GM13976 (cell line): ENCODE measurements around the gene TLCD3A.
"Not testable (repeated sequence)": the region's sequence is repeated elsewhere in the genome, so short reads cannot be mapped to it uniquely, and the experiment has no call there.

Source experiments
- DNase-seq: peaks from one replicate; pipeline ENCODE4 v3.0.0; 2012; ENCODE audit warnings: low spot score
- in situ Hi-C: fragments of 300-500 bp; cut with MboI; formaldehyde crosslinking; loops from one replicate; pipeline ENCODE4 v1.12.0; 2022; ENCODE audit warnings: low sequenced_read_pairs, mixed read lengths, inconsistent platforms; ENCODE audit not compliant: unreplicated experiment
- TF ChIP-seq, protein P1 (sequence below): IDR thresholded peaks from 2 replicates; pipeline ENCODE4 v1.5.1; 2012; ENCODE audit warnings: borderline replicate concordance, mild to moderate bottlenecking; ENCODE audit not compliant: insufficient read depth; ENCODE audit errors: extremely low read depth, missing control alignments, control extremely low read depth

Gene TLCD3A

DNA sequence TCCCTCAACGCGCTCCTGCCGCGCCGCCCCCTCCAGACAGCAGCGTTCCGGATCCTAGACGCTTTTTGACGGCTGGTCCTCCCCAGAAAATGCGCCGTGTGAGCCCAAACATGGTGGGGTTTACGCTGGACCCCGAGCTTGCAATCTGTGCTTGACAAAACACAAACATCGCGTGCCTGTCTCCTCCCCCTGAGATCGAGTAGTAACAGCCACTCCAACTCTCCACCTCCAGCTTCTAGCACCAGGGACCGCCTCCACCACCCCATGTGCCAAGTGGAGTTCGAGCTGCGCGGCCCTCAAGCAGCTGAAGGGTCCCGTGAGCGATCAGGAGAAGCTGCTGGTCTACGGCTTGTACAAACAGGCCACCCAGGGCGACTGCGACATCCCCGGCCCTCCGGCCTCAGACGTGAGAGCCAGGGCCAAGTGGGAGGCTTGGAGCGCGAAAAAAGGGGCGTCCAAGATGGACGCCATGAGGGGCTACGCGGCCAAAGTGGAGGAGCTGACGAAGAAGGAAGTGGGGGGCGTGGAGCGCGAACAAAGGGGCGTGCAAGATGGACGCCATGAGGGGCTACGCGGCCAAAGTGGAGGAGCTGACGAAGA, 20.3 kb downstream of the TLCD3A start:
- in situ Hi-C loops, result no loop called here

GRCh38 chr17:753418-753817, 21.0 kb downstream of the TLCD3A start:
- TF ChIP-seq, protein P1, sequence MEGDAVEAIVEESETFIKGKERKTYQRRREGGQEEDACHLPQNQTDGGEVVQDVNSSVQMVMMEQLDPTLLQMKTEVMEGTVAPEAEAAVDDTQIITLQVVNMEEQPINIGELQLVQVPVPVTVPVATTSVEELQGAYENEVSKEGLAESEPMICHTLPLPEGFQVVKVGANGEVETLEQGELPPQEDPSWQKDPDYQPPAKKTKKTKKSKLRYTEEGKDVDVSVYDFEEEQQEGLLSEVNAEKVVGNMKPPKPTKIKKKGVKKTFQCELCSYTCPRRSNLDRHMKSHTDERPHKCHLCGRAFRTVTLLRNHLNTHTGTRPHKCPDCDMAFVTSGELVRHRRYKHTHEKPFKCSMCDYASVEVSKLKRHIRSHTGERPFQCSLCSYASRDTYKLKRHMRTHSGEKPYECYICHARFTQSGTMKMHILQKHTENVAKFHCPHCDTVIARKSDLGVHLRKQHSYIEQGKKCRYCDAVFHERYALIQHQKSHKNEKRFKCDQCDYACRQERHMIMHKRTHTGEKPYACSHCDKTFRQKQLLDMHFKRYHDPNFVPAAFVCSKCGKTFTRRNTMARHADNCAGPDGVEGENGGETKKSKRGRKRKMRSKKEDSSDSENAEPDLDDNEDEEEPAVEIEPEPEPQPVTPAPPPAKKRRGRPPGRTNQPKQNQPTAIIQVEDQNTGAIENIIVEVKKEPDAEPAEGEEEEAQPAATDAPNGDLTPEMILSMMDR, result no peak
- no peak for DNase-seq
- in situ Hi-C loops, result no loop called here

More for the DNA sequence above, 20.3 kb downstream of the TLCD3A start:
- TF ChIP-seq, protein P1, result no peak
- DNase-seq, result no peak

- in situ Hi-C loops, DNase-seq: not testable (repeated sequence)
Observed at GRCh38 chr17:755319-755961, 23.0 kb downstream of the TLCD3A start.

- DNase-seq, in situ Hi-C loops: not testable (repeated sequence)
Observed at GRCh38 chr17:756010-756567, 23.7 kb downstream of the TLCD3A start.

GRCh38 chr17:759964-760363, 27.6 kb downstream of the TLCD3A start:
- in situ Hi-C loops, result no loop called here
- TF ChIP-seq, protein P1, result no peak
- no peak for DNase-seq

GRCh38 chr17:760371-760770, 28.0 kb downstream of the TLCD3A start:
- DNase-seq, result no peak
- TF ChIP-seq, protein P1, result no peak
- in situ Hi-C loops, result no loop called here

DNA sequence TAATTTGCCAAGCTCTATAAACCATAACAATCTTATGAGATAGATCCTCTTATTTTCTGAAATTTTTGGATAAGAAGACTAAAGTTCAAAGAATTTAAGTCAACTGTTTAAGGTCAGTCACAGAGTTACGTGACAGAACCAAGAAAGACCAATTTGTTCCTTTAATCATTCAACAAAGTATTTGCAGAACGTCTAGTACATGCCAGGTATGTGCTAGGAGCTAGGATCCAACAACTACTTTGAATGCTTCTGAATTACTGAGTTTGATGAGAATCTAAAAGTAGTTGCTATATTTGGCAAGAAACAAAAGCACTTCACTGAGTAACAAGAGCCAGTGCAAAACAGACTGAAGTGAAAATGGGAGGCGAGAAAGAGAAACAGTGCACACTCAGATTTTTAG, 34.7 kb downstream of the TLCD3A start:
- TF ChIP-seq, protein P1, result no peak
- in situ Hi-C loops, result no loop called here
- DNase-seq, result no peak

GRCh38 chr17:773016-773415, 40.6 kb downstream of the TLCD3A start:
- no peak for DNase-seq
- in situ Hi-C loops, result no loop called here
- TF ChIP-seq, protein P1, result no peak
